ENCODE results near the gene NDUFAF8. TPM values are rescaled to one million over a fixed set of nuclear protein-coding genes. Genes with fewer than 3 reads are reported as not detected.

NDUFAF8 gene
- total RNA-seq, 1 donor from 2014 or later, result 71.9 TPM

DNA sequence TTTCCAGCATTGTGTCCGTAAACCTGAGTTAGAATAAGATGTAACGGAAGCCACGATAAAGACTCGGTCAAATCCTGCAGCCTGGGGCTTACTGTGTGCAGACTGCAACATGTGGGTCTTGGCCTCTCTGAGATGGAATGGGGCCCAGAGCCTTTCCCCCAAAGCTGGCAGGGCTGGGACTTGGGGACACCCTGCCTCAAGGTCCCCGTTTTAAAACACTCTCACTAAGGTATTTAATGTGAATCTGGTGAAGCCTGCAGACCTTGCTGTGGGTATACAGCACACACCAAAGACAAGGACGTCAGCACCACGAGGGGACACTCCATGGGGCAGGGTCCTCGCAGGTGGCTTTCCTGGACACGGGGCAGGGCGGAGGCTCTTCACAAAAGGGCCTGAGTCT lies 2.1 kb downstream of the NDUFAF8 start:
- intact Hi-C loops (cut with micrococcal nuclease), result loop anchor here (1.0 kb wide), 2 partner anchors 99 to 140 kb away; no protein-coding TSS in a partner anchor
- Mint-ChIP-seq H3K9me3 (no peaks in the 10 kb centered on the region), H3K36me3 (ENCODE audit: low read depth) (peaks cover 17% of the 10 kb centered on the region), H3K4me3 (peak overlapping the region; percentile 96), H3K27me3 (ENCODE audit: insufficient read depth) (peaks cover 2% of the 10 kb centered on the region), H3K4me1 (ENCODE audit: low read depth) (peaks cover 19% of the 10 kb centered on the region), H3K27ac (no peak overlapping the region)
- DNase-seq (ENCODE audit: low spot score), result no peak

DNA sequence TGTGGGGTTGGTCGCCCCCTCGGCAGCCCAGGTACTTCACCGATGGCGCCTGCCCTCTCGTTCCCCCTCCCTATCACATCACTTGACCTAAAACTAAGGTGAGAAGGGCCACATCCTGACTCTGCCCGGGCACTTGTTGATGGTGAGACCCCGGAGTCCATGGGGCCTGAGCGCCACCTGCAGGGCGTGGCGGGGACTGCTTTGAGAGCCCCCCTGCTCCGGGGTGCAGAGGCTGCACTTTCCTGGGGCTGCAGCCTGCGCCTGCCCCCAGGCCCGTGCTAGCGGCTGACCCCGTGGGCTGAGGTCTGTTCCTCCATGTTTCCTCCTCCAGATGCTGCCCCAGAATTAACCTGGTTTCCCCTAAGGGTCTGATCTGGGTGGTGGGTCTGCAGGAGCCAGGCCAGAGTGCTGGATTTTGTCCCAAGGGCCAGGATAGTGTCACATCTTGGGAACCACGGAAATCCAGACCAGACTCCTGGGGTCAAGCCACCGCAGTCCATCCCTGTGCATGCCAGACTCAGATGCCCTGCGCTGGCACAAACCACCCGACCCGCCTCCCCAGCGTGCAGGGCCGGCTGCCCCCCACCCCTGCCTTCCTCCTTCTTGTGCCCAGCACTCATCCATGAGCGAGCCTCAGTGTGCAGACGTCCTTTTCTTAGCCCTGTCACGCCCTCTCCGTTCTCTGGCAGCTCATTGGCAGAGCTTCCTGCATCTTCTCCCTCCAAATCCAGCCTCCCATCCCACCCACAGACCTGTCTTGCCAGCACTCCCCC lies 2.7 kb downstream of the NDUFAF8 start:
- Mint-ChIP-seq H3K36me3 (ENCODE audit: low read depth) (peaks cover 17% of the 10 kb centered on the region), H3K27ac (no peak overlapping the region), H3K4me1 (ENCODE audit: low read depth) (peaks cover 19% of the 10 kb centered on the region), H3K27me3 (ENCODE audit: insufficient read depth) (peaks cover 2% of the 10 kb centered on the region), H3K4me3 (peak overlapping the region; percentile 96), H3K9me3 (no peaks in the 10 kb centered on the region)
- peak; percentile 27 for DNase-seq (ENCODE audit: low spot score)
- intact Hi-C loops (cut with micrococcal nuclease), result loop anchor here (1.0 kb wide), 2 partner anchors 100 to 141 kb away; no protein-coding TSS in a partner anchor

DNA sequence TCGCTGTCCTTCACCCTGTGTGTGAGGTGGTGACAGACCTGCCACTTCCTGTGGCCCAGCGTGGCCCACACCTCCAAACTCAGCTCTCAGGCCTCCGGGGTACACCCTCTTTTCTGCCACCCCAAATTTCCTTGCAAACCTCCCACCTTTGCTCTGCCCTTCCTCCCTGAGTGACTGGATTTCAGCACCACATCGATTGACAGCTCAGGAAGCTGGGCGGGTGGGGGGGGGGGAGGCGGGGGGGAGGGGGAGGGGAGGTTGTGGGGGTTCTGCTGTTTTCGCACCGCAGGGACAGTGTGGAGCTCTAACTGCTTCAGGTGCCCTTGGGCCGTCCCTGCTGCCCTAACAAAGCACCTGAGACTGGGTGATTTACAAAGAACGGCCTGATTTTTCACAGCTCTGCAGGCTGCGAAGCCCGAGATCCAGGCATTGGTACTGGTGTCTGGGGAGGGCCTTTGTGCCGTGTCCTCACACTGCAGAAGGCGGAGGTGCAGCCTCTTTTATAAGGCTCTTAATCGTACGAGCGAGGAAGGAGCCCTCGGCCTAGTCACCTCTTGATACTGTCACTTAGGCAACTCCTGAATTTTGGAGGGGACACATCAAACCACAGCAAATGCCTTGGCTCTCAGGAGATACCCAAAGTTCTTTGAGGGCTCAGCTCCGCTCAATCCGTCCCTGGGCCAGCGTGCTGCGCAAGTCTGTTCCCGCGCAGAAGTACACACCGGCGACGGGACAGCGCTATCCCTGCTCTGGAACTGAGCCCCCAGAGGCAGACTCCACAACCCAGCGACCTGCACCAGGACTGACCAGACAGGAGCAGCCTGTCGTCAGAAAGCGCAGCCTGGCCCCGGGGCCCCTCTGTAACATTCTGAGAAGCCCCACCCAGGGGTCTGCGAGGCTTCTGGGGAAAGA lies 3.6 kb downstream of the NDUFAF8 start:
- no peak for DNase-seq (ENCODE audit: low spot score)
- no peaks in the 10 kb centered on the region for H3K9me3 Mint-ChIP-seq
- no peak overlapping the region for H3K27ac Mint-ChIP-seq
- H3K4me1 Mint-ChIP-seq (ENCODE audit: low read depth), result peaks cover 10% of the 10 kb centered on the region
- intact Hi-C loops (cut with micrococcal nuclease), result no loop called here
- H3K36me3 Mint-ChIP-seq (ENCODE audit: low read depth), result peaks cover 17% of the 10 kb centered on the region
- peak overlapping the region; percentile 61 for H3K4me3 Mint-ChIP-seq
- H3K27me3 Mint-ChIP-seq (ENCODE audit: insufficient read depth), result peaks cover 2% of the 10 kb centered on the region

DNA sequence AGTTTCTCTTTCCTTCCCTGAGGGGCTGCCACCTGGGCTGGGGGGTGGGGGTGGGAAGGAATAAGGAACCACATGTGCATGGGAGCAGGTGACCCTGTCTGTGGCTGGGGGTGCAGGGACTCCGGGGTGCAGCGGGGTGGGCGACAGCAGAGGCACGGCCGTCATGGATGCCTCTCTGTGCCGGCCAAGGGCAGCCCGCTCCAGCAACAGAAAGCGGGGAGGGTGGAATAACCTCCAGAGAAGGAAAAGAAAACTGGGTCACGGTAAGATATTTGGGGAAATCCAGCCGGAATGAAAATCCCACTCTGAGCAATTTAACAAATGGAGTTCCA lies 4.2 kb downstream of the NDUFAF8 start:
- intact Hi-C loops (cut with micrococcal nuclease), result no loop called here
- peaks cover 17% of the 10 kb centered on the region for H3K36me3 Mint-ChIP-seq (ENCODE audit: low read depth)
- no peak overlapping the region for H3K27ac Mint-ChIP-seq
- H3K9me3 Mint-ChIP-seq, result no peaks in the 10 kb centered on the region
- H3K4me3 Mint-ChIP-seq, result no peak overlapping the region
- H3K4me1 Mint-ChIP-seq (ENCODE audit: low read depth), result peaks cover 5% of the 10 kb centered on the region
- peaks cover 2% of the 10 kb centered on the region for H3K27me3 Mint-ChIP-seq (ENCODE audit: insufficient read depth)
- DNase-seq (ENCODE audit: low spot score), result no peak

DNA sequence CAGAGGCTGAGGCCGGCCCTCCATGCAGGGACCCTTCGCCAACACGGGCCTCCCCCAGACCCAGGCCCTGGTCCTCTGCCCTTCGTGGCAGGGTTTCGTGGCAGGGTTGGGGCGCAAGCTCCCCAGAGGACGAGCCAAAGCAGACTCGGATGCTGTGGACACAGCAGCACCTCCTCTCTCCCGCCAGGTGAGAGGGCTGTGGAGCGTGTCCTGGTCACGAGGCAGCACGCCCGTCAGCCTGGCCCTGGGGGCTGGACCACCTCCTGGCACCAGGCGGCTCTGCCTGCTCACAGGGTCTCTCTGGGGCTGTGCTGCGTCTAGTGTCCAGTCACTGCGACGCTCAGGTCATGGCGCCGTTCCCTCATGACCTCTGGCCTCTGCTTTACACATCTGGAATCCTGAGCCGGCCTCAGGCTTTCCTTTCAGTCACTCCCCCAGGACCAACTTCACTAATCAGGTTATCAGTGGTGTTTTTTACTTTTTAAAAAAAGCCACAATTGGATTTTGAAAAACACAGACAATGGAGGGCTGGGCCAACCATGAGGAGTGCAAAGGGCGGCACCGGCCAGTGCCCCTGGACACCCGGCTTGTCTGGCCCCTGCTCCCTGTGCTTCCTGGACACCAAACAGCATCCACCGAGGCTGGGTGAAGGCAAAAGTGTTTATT lies 5.4 kb downstream of the NDUFAF8 start:
- DNase-seq (ENCODE audit: low spot score), result no peak
- peak overlapping the region; percentile 19 for H3K27ac Mint-ChIP-seq
- intact Hi-C loops (cut with micrococcal nuclease), result no loop called here
- H3K27me3 Mint-ChIP-seq (ENCODE audit: insufficient read depth), result peaks cover 2% of the 10 kb centered on the region
- H3K4me1 Mint-ChIP-seq (ENCODE audit: low read depth), result peaks cover 5% of the 10 kb centered on the region
- no peaks in the 10 kb centered on the region for H3K9me3 Mint-ChIP-seq
- H3K4me3 Mint-ChIP-seq, result no peak overlapping the region
- H3K36me3 Mint-ChIP-seq (ENCODE audit: low read depth), result peaks cover 14% of the 10 kb centered on the region

DNA sequence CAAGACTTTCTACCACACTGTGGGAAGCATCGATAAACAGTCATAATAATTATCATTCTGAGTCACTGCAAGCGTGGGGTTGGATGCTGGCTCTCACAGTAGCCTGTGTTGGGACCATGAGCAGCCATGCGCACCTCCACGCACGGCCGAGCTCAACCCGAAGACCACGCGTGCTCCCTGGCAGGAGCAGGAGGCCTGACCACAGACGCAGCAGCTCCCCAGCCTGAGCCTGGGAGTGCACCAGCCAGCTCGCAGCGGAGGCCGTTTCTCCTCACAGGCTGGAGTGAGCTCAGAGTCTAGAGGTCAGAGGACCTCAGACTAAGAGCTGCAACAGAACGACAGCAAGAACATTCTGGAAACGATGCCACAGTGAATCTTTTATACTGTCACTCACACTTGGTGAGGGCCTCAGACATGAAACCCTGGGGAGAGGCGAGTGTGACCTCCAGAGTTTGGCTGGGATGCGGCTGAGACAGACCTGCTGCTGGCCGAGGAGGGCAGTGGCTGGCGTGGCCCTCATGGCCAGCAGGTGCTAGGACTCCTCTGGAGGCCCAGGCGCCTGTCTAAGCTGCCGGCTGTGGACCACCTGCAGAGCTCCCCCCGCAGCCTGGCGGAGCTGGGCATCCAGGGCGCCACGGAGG lies 6.0 kb downstream of the NDUFAF8 start:
- DNase-seq (ENCODE audit: low spot score), result no peak
- H3K4me3 Mint-ChIP-seq, result no peak overlapping the region
- H3K9me3 Mint-ChIP-seq, result no peaks in the 10 kb centered on the region

DNA sequence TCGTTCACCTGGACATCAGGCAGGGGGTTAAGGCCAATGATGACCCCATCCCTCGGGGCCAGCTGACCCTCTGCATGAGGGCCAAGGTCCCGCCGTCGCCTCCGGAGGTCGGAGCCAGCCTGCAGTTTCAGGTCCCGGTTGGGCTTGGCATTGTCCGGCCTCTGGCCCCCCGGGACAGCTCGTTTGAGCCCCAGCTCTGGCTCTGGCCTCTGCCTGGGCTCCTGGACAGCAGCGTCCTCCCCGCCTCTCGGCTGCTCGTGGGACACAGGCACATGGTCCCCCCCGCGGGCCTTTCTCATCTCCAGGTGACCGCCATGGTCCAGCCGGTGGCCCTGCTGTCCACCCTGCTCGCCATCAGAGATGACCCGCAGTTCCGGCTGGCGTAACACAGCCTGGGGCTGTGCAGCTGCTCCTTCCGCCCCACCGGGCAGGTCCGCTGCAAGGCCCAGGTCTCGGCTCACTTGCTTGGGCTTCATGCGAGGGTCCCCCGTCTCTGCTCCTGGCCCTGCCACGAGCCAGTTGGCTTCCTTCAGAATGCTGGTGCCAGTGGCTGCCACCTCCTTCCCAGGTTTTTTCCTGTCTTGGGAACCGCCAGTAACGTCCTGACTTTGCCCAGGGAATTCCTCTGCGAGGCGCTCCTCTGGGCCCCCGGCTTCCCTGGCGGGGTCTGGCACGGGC lies 6.7 kb downstream of the NDUFAF8 start:
- H3K9me3 Mint-ChIP-seq, result no peaks in the 10 kb centered on the region
- H3K4me3 Mint-ChIP-seq, result no peak overlapping the region
- peaks cover 11% of the 10 kb centered on the region for H3K36me3 Mint-ChIP-seq (ENCODE audit: low read depth)
- DNase-seq (ENCODE audit: low spot score), result no peak
- intact Hi-C loops (cut with micrococcal nuclease), result no loop called here
- H3K27me3 Mint-ChIP-seq (ENCODE audit: insufficient read depth), result peaks cover 2% of the 10 kb centered on the region
- H3K4me1 Mint-ChIP-seq (ENCODE audit: low read depth), result peaks cover 3% of the 10 kb centered on the region
- no peak overlapping the region for H3K27ac Mint-ChIP-seq

More for the DNA sequence above, 6.0 kb downstream of the NDUFAF8 start:
- peaks cover 2% of the 10 kb centered on the region for H3K27me3 Mint-ChIP-seq (ENCODE audit: insufficient read depth)
- H3K27ac Mint-ChIP-seq, result peak overlapping the region; percentile 19
- peaks cover 13% of the 10 kb centered on the region for H3K36me3 Mint-ChIP-seq (ENCODE audit: low read depth)
- intact Hi-C loops (cut with micrococcal nuclease), result no loop called here
- peaks cover 5% of the 10 kb centered on the region for H3K4me1 Mint-ChIP-seq (ENCODE audit: low read depth)

GRCh38 chr17:81246343-81246670 lies 7.2 kb downstream of the NDUFAF8 start:
- Mint-ChIP-seq H3K27ac (no peak overlapping the region), H3K36me3 (ENCODE audit: low read depth) (peaks cover 9% of the 10 kb centered on the region), H3K9me3 (no peaks in the 10 kb centered on the region), H3K27me3 (ENCODE audit: insufficient read depth) (peaks cover 2% of the 10 kb centered on the region), H3K4me1 (ENCODE audit: low read depth) (no peaks in the 10 kb centered on the region), H3K4me3 (no peak overlapping the region)
- intact Hi-C loops (cut with micrococcal nuclease), result no loop called here
- no peak for DNase-seq (ENCODE audit: low spot score)

DNA sequence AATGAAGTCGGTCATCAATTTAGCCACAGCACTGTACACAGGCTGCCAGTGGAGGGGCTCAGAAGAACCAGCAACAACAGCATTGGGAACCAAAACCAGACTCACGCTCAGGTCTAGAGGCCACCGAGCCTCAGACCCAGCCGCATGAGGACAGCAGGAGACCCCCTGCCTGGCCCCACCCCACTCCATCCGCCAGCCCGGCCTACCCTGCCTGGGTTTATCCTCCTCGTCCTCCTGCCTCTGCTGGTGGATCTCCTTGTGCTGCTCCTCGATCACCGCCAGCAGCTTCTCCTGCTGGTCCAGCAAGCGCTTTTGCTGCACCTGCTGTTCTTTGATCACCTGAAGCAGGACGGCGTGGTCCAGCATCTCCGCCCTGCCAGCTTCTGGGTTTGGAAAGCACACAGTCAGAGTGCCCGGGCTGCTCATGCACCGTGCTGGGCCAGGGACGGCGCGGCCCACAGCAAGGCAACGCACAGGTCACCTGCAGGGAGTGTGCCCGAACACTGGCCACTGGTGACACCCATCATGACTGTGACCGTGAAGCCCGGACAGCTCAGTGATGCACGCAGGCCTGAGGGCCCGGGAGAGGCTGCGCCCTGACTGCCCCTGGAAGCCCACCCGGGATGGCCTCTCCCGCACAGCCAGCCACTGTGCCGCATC lies 7.7 kb downstream of the NDUFAF8 start:
- Mint-ChIP-seq H3K36me3 (ENCODE audit: low read depth) (peaks cover 9% of the 10 kb centered on the region), H3K27ac (no peak overlapping the region), H3K4me1 (ENCODE audit: low read depth) (no peaks in the 10 kb centered on the region), H3K27me3 (ENCODE audit: insufficient read depth) (peaks cover 2% of the 10 kb centered on the region), H3K4me3 (no peak overlapping the region), H3K9me3 (no peaks in the 10 kb centered on the region)
- DNase-seq (ENCODE audit: low spot score), result no peak
- intact Hi-C loops (cut with micrococcal nuclease), result no loop called here

DNA sequence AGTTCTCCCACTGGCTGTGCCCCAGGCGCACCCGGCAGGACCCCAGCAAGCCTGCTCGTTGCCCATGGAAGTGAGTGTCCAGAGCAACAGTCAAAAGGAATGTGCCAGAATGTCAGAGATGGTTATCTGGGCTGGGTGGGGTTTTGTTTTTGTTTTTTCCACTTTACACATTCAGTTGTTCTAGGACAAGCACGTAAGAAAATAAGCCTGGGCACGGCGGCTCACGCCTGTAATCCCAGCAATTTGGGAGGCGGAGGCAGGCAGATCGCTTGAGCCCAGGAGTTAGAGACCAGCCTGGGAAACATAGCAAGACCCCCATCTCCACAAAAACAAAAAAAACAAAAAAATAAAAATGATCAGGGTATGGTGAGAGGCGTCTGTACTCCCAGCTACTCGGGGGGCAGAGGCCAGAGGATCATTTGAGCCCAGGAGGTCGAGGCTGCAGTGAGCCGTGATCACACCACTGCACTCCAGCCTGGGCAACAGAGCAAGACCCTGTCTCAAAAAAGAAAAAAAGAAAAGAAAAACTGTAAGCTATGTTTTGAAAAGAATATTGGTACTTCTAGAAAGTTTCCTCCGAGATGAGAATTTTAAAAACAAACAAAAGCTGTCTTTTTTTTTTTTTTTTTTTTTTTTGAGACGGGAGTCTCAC lies 8.3 kb downstream of the NDUFAF8 start:
- Mint-ChIP-seq H3K4me1 (ENCODE audit: low read depth) (no peaks in the 10 kb centered on the region), H3K27ac (no peak overlapping the region)
- intact Hi-C loops (cut with micrococcal nuclease), result no loop called here

GRCh38 chr17:81248649-81249048 lies 9.5 kb downstream of the NDUFAF8 start:
- Mint-ChIP-seq H3K36me3 (ENCODE audit: low read depth) (peaks cover 13% of the 10 kb centered on the region), H3K4me3 (no peak overlapping the region), H3K27ac (no peak overlapping the region), H3K9me3 (no peaks in the 10 kb centered on the region), H3K27me3 (ENCODE audit: insufficient read depth) (no peaks in the 10 kb centered on the region), H3K4me1 (ENCODE audit: low read depth) (no peaks in the 10 kb centered on the region)
- intact Hi-C loops (cut with micrococcal nuclease), result no loop called here
- DNase-seq (ENCODE audit: low spot score), result no peak

More for the DNA sequence above, 8.3 kb downstream of the NDUFAF8 start:
- Mint-ChIP-seq H3K9me3 (no peaks in the 10 kb centered on the region), H3K36me3 (ENCODE audit: low read depth) (peaks cover 7% of the 10 kb centered on the region), H3K27me3 (ENCODE audit: insufficient read depth) (no peaks in the 10 kb centered on the region), H3K4me3 (no peak overlapping the region)
- DNase-seq (ENCODE audit: low spot score), result no peak
